HG02840 (cell line): Measurements from ENCODE around the gene SH3YL1.

Experiments
- ATAC-seq: cut with Tn5 transposase; IDR thresholded peaks from one replicate; pipeline ENCODE4 v1.9.1; 2021; ENCODE audit warnings: mild to moderate bottlenecking, moderate library complexity, moderate number of reproducible peaks; ENCODE audit not compliant: unreplicated experiment, low FRiP score

The SH3YL1 gene

GRCh38 chr2:259789-260331 lies 4.0 kb downstream of the SH3YL1 start:
- ATAC-seq = no peak

DNA sequence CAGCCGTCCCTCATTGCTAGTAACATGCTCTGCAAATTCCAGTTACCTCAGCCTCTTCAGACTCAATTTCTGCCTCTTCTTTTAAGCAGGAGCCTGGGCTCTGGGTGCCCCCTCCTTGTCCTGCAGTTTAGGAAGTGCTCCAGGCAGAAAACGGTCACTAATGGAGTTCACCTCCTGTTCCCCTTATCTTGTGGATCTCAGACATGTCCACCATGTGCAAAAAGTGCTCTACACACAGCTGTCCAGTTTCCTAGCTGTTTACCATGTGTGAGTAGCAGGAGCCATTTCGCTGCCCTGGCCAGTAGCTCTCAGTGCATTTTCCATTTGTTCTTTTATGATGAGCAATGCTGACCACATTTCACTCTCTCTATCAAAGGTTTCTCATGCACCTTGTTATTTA lies 4.9 kb downstream of the SH3YL1 start:
- no peak for ATAC-seq

- no peak for ATAC-seq
Observed at GRCh38 chr2:257842-258241, 6.0 kb downstream of the SH3YL1 start.

DNA sequence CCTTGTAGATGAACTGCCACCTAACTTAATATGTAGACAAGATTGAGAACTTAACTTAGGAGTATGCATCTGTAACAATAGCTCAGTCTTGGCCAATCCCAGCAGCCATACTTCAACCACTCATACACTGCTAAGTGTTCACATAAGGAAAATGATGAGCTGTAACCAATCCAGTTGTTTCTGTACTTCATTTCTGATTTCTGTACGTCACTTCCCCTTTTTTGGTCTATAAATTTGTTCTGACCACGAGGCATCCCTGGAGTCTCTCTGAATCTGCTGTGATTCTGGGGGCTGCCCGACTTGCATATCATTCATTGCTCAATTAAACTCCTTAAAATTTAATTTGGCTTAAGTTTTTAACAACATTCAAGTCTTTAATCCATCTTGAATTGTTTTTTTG lies 6.4 kb downstream of the SH3YL1 start:
- no peak for ATAC-seq

- no peak for ATAC-seq
Observed at GRCh38 chr2:256094-256493, 7.7 kb downstream of the SH3YL1 start.

DNA sequence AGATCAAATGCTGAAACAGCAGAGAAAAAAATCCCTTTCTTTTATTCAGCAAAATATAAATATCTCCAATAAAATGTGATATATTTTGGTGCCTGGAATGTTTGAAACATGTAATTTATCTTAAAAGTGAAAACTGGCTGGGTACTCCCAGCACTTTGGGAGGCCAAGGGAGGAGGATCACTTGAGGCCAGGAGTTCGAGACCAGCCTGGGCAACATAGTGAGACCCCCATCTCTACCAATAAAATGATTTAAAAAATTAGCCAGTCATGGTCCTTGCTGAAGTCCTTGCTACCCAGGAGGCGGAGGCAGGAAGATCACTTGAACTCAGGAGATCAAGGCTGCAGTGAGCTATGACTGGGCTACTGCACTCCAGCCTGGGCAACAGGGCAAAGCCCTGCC lies 8.6 kb downstream of the SH3YL1 start:
- ATAC-seq = no peak

GRCh38 chr2:254241-254640 lies 9.6 kb downstream of the SH3YL1 start:
- no peak for ATAC-seq

GRCh38 chr2:253202-253638 lies 10.6 kb downstream of the SH3YL1 start:
- no peak for ATAC-seq

DNA sequence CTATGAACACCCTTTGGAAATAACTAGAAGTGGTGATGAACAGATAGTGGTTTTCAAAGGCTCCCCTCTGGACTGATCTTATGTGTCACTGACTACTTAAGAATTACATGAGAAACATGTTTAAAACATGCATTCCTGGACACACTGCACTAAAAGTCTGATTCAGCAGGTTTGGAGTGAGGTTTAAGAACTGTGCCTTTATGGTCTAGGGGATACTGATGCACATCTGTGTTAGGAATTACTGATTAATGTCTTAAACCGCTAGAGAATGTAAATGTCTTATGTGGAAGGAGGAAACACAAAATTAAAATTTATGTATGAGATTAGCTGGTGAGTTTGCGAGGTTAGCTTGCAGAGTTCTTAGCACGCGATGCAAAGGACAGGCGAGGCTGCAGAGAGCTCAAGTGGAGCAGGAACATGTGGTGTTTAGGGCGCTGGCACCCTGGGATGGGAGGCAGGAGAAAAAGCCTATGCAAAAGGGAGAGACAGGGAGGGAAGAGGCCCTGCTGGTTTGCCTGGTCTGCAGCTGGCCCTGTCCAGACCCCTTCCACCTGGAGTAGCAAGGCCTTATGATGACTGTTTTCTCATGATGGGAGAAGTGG lies 11.7 kb downstream of the SH3YL1 start:
- ATAC-seq = no peak

GRCh38 chr2:249538-250042 lies 14.2 kb downstream of the SH3YL1 start:
- no peak for ATAC-seq

DNA sequence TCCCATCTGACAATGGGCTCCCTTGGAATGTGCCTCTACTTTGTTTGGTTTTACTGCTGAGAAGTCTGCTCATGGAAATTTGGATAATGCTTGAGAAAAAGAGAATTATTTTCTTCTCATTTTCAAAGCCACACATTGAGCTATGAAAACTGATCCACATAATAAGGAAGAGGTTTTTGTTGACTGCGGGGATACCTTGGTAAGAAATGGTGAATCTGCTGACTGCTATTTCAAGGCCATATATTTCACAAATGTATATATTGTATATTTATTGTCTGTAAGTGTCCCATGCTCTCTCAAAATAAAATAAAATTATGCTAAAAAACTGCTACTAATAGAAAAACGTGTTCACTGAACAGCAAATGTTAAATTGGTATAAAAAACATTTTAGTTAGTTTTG lies 15.1 kb downstream of the SH3YL1 start:
- no peak for ATAC-seq

GRCh38 chr2:246489-247144 lies 17.2 kb downstream of the SH3YL1 start:
- no peak for ATAC-seq

DNA sequence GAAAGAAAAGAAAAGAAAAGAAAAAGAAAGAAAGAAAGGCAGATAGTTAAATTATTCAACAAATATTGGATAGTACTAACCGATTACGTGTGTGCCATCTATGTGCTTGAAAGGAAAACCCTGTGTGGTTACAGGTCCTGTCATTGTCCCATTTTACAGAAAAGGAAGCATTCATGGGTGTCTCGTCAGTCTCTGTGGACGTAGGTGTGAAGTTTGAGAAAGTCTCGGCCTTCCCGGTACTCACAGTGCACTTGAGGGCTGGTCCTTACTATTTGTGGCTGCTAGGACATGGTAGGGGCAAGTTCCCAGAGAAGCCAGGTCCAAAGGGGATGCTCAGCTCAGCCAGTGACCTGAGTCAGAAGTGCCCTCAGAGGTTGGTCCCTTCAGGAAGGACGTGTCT lies 19.3 kb downstream of the SH3YL1 start:
- no peak for ATAC-seq

- ATAC-seq = no peak
Observed at GRCh38 chr2:238869-239268, 25.0 kb downstream of the SH3YL1 start.

GRCh38 chr2:238431-238830 lies 25.4 kb downstream of the SH3YL1 start:
- ATAC-seq = no peak

GRCh38 chr2:237878-238277 lies 26.0 kb downstream of the SH3YL1 start:
- ATAC-seq = no peak

DNA sequence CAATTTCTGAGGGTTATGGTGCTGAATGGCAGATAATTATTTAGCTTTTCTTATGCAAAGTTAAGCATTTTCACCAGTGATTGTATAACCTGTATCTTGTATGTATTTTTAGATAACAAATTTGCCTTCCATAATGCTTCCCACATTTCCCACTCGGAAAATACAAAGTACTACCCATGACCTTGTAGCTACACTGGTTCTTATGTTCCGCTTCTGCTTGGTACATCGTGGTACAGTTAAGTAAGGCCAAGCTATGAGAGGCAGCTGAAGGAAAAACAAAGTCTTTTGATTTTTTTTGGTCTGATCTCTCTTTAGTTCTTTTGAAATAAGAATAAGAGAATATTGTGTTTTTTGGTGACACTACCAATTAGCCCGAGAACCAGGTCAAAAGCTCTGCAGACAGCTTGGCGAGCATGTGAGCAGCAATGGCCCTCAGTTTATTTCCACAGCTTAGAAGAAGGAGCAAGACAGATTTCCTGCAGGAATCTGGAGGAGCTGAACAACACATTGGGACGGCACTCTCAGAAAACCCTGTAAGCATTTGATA lies 26.8 kb downstream of the SH3YL1 start:
- no peak for ATAC-seq

- ATAC-seq = no peak
Observed at GRCh38 chr2:234421-234820, 29.4 kb downstream of the SH3YL1 start.

DNA sequence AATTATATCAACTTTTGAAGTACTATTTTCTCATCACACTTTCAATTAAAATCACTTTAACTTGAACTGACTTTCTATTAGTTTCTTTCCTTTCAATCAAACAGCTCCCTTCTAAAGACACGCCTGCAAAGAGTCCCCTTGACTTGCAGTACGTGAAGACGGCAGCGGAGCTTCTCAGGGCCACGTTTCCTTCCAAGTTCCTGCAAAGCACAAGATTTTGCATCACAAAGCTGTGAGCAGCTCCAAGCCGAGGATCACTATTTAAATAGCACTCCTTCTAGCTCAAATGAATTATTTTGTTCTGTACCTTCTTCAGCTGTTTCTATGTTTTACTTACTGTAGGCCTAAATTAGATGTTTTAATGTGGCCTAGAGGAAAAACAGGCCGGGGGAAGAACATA lies 30.8 kb downstream of the SH3YL1 start:
- no peak for ATAC-seq

DNA sequence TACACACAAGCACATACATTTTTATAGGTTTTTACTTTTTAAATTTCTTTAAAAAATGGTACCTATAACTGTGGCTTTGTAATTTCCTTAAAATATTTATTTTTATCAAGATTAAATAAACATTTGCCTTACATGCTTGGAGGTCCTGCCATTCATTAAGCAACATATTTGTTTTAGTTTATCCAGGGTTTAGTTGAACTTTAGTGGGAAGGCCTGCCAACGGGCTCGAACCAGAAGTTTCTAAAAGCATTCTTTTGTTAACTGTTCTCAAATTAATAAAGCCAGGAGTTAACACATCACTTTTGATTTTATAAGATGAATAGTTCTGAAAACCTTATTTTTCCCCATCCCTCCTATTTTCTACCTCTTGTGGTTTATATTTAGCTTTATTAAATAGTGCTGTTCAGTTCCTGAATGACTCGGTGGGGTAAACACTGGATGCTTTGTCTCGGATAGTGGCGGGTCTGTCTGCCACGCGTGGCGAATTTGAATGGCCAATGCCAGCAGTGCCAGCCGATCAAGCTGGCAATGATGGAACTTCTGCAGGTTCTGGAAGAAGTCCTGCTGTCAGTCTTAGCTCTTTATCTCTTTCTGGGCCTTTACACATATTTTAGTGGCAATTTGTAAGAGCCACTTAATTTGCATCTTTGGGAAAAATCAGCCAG lies 32.2 kb downstream of the SH3YL1 start:
- no peak for ATAC-seq
